UCSD-AML1 (cell line): ENCODE measurements around the gene LARGE2.

Experiments
- DNase-seq: peaks from one replicate; lab custom pipeline; 2025; ENCODE audit not compliant: unreplicated experiment; lab: John Stamatoyannopoulos, UW

Gene LARGE2

DNA sequence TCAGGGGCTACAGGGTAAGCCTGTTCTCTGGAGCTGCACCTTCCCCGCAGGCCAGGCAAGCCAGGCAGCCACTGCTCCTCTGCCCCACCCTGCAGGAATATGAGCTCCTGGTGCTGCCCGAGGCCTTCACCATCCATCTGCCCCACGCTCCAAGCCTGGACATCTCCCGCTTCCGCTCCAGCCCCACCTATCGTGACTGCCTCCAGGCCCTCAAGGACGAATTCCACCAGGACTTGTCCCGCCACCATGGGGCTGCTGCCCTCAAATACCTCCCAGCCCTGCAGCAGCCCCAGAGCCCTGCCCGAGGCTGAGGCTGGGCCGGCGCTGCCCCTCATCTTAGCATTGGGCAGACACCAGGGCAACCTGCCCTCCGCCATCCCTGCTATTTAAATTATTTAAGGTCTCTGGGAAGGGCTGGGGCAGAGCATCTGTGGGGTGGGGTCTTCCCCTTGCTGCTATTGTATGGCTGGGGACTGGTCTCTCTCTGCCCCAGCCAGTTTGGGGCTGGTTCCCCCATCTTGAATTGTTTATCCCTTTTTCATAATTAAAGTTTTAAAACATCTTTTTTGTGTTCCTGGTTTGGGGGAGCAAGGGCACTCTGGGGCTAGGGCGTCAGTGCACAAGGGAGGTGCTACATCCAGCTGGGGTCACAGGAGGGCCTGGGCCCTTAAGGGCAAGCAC is 6.2 kb downstream of the LARGE2 start:
- no peak for DNase-seq

GRCh38 chr11:45929486-45930030 is 7.1 kb downstream of the LARGE2 start:
- no peak for DNase-seq

GRCh38 chr11:45930031-45930794 is 7.8 kb downstream of the LARGE2 start:
- DNase-seq: peak; percentile 56

- DNase-seq: no peak
Measured at GRCh38 chr11:45930951-45931570, 8.6 kb downstream of the LARGE2 start.

DNA sequence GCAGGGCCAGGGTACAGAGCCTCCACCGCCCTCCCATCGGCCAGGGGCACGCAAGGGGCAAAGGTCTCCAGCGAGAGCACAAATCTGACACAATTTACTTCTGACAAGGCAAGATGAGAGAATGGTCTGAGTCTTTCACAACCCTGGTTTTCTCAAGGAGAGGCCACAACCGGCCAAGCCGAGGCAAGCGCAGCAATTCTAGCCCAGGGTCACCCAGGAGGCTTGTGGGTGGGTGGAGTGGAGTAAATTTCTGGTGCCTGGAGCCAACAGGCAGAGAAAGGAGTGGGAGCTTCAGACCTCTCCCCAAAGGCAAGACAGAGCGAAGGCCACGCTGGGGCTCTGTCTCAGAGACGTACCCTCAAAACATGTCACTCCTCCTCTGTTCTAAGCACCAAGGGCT is 9.3 kb downstream of the LARGE2 start:
- no peak for DNase-seq

GRCh38 chr11:45932217-45932616 is 9.8 kb downstream of the LARGE2 start:
- no peak for DNase-seq

- DNase-seq: no peak
Measured at GRCh38 chr11:45933131-45933831, 10.8 kb downstream of the LARGE2 start.

GRCh38 chr11:45933846-45934579 is 11.6 kb downstream of the LARGE2 start:
- DNase-seq: no peak

GRCh38 chr11:45934580-45935318 is 12.3 kb downstream of the LARGE2 start:
- no peak for DNase-seq

DNA sequence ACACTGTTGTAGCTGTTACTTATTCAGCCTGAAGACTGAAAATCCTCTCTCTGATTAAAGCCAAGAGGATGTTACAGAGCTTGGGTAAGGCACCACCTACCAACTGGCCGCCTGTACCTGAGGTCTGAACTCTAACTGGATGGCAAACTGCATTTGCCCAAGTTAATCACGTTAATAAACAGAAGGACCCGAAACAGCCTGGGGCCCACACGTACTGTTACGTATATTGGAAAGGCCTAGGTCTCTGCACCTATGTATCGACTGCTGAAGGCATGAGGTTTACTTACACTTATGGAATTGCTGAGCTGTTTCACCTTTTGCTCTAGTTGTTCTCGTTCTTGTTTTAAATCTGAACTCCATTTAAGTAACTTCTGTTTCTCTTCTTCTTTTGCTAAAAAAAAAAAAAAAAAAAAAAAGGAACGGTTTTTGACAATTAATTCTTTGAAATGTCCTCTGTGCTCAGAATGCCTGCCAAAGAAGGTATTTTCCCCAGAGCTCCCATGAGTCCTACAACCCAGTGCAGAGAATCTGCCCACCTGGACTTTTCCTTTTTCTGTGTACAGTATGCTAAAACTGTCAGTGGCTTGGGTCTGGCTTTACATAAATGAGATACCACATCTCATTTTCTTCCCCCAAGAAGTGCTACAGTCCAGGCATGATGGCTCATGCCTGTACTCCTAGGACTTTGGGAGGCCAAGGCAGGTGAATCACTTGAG is 13.1 kb downstream of the LARGE2 start:
- no peak for DNase-seq

GRCh38 chr11:45936511-45937054 is 14.1 kb downstream of the LARGE2 start:
- no peak for DNase-seq

GRCh38 chr11:45937916-45938315 is 15.5 kb downstream of the LARGE2 start:
- no peak for DNase-seq

DNA sequence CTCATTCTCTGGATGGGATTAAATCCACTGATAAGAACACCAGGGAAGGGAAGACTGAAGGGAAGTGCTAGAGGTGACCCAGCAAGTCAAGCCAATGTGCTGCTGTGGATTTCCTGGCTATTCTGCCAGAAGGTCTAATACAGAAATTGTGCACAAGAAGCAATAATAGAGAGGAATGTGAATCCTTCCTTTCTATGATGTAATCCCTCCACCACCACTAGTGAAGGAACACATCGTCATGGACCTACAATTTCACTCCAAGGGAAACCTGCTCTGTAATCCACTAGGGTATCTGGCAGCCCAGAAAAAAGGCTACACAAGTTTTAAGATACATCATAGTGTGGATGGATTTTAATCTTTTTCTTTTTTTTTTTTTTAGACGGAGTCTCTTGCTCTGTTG is 17.4 kb downstream of the LARGE2 start:
- DNase-seq: no peak

DNA sequence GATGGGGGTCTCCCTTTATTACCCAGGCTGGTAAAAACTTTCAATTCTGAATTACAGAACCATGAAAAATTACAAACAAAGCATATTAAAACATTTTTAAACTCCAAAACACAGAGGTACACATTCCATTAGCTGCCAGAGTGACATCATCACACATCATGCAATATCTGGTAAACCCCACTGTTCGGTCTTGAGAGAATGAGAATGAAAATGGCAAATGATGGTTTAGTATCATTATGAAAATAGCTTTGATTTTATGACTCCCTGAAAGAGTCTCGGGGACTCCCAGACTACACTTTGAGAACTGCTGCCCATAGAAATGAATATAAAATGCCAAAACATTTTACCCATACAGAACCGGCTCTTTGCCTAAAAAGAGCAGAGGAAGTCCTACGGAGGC is 18.8 kb downstream of the LARGE2 start:
- DNase-seq: no peak

DNA sequence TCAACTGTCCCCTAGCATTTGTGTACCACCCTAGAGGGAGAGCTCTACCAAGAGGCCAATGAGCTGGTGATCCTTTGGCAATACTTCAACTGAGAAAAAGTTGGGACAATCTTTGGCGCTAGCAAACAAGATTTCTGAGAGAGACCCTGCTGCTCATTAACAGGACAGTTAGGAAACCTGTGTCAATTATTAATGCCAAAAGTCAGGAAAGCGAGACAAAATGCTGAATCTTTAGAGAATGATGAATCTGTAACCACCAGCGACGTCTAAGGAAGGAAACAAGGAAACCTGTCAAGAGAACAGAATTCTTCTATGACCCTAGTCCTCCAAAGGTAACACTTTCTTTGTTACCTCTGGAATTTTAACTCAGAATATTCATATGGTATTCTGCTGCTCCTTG is 19.9 kb downstream of the LARGE2 start:
- DNase-seq: no peak

DNA sequence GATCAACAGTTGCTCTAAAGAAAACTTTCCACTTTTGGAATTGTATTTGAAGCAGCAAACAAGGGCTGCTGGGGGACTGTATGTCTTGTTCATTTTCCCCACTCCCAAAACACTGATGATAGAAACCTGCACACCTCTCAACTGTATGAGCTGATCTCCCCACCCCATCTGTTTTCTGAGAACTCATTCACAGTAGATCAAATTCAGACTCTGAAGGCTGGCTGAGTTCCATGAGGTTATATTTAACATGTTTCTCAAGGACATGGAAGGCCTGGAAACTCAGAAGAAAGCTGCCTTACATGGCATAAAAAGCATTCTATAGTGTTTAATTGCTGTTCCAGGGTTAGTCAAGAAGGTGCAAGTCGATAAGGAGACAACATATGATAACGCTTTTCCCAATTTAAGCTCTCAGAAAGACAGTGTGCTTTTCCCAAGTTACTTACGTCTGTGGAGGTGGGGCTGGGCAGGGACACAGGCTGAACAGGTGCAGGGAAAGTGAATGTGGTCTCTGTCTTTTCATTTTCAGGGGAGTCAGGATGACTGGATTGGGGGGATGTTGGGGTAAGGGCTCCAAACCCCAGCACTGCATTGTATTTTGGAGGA is 23.0 kb downstream of the LARGE2 start:
- no peak for DNase-seq

GRCh38 chr11:45947885-45948284 is 25.4 kb downstream of the LARGE2 start:
- DNase-seq: no peak

DNA sequence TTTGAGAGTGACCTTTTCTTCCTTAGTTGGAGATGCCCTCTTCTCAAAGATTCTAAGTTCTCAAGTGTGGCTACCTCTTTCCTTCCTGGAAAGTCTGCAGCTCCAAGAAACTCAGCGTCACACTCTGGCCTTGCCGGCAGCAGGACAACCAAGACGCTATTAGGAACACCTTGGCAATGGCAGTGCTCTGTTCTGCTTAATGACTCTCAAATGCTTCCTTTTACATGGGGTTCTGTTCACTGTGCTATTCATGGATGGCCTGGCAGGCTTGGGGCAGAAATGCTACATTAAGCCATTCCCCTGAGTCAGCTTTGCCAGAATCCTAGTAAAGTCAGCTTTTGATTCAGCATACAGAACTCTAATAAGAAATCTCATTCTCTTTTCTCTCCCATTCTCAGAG is 25.9 kb downstream of the LARGE2 start:
- DNase-seq: no peak

- DNase-seq: no peak
Measured at GRCh38 chr11:45949992-45950407, 27.5 kb downstream of the LARGE2 start.
